BJ (cell line): ENCODE measurements around the gene TAF11L11. TPM values are rescaled to one million over a fixed set of nuclear protein-coding genes. Genes with fewer than 3 reads are reported as not detected.

ENCODE experiments used
- polyA plus RNA-seq: library from polyadenylated mRNA; depleted of rRNA; stranded (reverse); fragments of >200 nt; gene quantifications from 2 replicates; pipeline ENCODE4 v1.2.3, GENCODE V29; 2011; rRNA removed
- small RNA-seq: library from RNA; depleted of rRNA; stranded (forward); fragments of <200 nt; gene quantifications from one replicate; pipeline ENCODE3, GENCODE V24; 2012; ENCODE audit warnings: low replicate concordance, low read depth; ENCODE audit not compliant: insufficient read length

TAF11L11 gene
- polyA plus RNA-seq, 1 experiment: not detected

Small RNA genes lying within 50 kb of the gene (small RNA-seq; reads per million reads assigned to genes)
- gene AC233724.1 (not detected), gene AC233724.2 (not detected), gene AC233724.3 (not detected), gene AC233724.4 (not detected), gene AC233724.6 (not detected), gene AC233724.7 (not detected)

Other genes with a start within 250 kb of the TAF11L11 start
- not detected in 2 replicates for gene TAF11L2, start 106.0 kb upstream of the TAF11L11 start, polyA plus RNA-seq
- not detected in 2 replicates for gene TAF11L3, start 85.8 kb upstream of the TAF11L11 start, polyA plus RNA-seq
- not detected in 2 replicates for gene TAF11L4, start 82.4 kb upstream of the TAF11L11 start, polyA plus RNA-seq
- gene TAF11L5, start 78.9 kb upstream of the TAF11L11 start, polyA plus RNA-seq: not detected in 2 replicates
- gene TAF11L6, start 75.5 kb upstream of the TAF11L11 start, polyA plus RNA-seq: not detected in 2 replicates
- gene TAF11L7, start 18.4 kb upstream of the TAF11L11 start, polyA plus RNA-seq: not detected in 2 replicates
- not detected in 2 replicates for gene TAF11L8, start 13.2 kb upstream of the TAF11L11 start, polyA plus RNA-seq
- not detected in 2 replicates for gene TAF11L9, start 9.8 kb upstream of the TAF11L11 start, polyA plus RNA-seq
- gene TAF11L10, start 6.4 kb upstream of the TAF11L11 start, polyA plus RNA-seq: not detected in 2 replicates
- not detected in 2 replicates for gene TAF11L12, start 6.2 kb downstream of the TAF11L11 start, polyA plus RNA-seq
- not detected in 2 replicates for gene TAF11L13, start 27.9 kb downstream of the TAF11L11 start, polyA plus RNA-seq
- not detected in 2 replicates for gene TAF11L14, start 30.3 kb downstream of the TAF11L11 start, polyA plus RNA-seq